WTC11 (cell line): ENCODE results near the gene CYP46A1. TPM values are rescaled to one million over a fixed set of nuclear protein-coding genes. Genes with fewer than 3 reads are reported as not detected.

Experiments used
- ATAC-seq: fragments of 200-7000 bp; cut with Tn5 transposase; 2 replicates; pipeline ENCODE4 v1.10.0; 2021; ENCODE audit warnings: mild to moderate bottlenecking, moderate library complexity
- CTCF ChIA-PET: fragments of 300-600 bp; sonication (Branson Sonifier 250); formaldehyde crosslinking; loops from one replicate; lab custom pipeline; 2021; ENCODE audit warnings: antibody characterized with exemption; lab: Charles Lee
- POLR2A ChIA-PET: fragments of 350-600 bp; sonication (Branson Sonifier 250); formaldehyde crosslinking; loops from one replicate; lab custom pipeline; 2021; ENCODE audit warnings: antibody characterized with exemption; lab: Charles Lee
- DNase-seq: peaks from one replicate; pipeline ENCODE4 v3.0.0; 2021; ENCODE audit warnings: low spot score
- H3K27ac Mint-ChIP-seq: 2 replicates; pipeline ENCODE4 v1.8.0; 2021; ENCODE audit warnings: mixed read lengths
- H3K27me3 Mint-ChIP-seq: 2 replicates; pipeline ENCODE4 v1.8.0; 2021; ENCODE audit warnings: low read depth, mild to moderate bottlenecking, moderate library complexity, mixed read lengths
- H3K36me3 Mint-ChIP-seq: 2 replicates; pipeline ENCODE4 v1.8.0; 2021; ENCODE audit warnings: mixed read lengths
- H3K4me1 Mint-ChIP-seq: 2 replicates; pipeline ENCODE4 v1.8.0; 2022; ENCODE audit warnings: mixed read lengths
- H3K4me3 Mint-ChIP-seq: 2 replicates; pipeline ENCODE4 v1.8.0; 2021; ENCODE audit warnings: mild to moderate bottlenecking, moderate library complexity, mixed read lengths
- H3K9me3 Mint-ChIP-seq: 2 replicates; pipeline ENCODE4 v1.8.0; 2021; ENCODE audit warnings: mixed read lengths
- AFF4 ChIP-seq: sonication (generic); formaldehyde crosslinking; IDR thresholded peaks from 2 replicates; pipeline ENCODE4 v1.8.1; 2023; ENCODE audit warnings: mild to moderate bottlenecking, missing genetic modification reagents, borderline replicate concordance
- ARID4B ChIP-seq: sonication (generic); formaldehyde crosslinking; IDR thresholded peaks from 2 replicates; pipeline ENCODE4 v1.8.0; 2023; ENCODE audit warnings: missing genetic modification reagents, mild to moderate bottlenecking, borderline replicate concordance
- ATF1 ChIP-seq: sonication (generic); formaldehyde crosslinking; IDR thresholded peaks from 2 replicates; pipeline ENCODE4 v1.8.1; 2023; ENCODE audit warnings: mild to moderate bottlenecking, moderate library complexity, missing genetic modification reagents
- CBFB ChIP-seq: sonication (generic); formaldehyde crosslinking; IDR thresholded peaks from 2 replicates; pipeline ENCODE4 v1.8.1; 2022; ENCODE audit warnings: mild to moderate bottlenecking, low read depth, missing genetic modification reagents
- CREM ChIP-seq: sonication (generic); formaldehyde crosslinking; IDR thresholded peaks from 2 replicates; pipeline ENCODE4 v1.8.1; 2022; ENCODE audit warnings: mild to moderate bottlenecking, missing genetic modification reagents, moderate library complexity
- ELF4 ChIP-seq: sonication (generic); formaldehyde crosslinking; IDR thresholded peaks from 2 replicates; pipeline ENCODE4 v1.8.1; 2022; ENCODE audit warnings: low read depth, mild to moderate bottlenecking, moderate library complexity, missing genetic modification reagents
- ERG ChIP-seq: fragments of 250-450 bp; sonication (Bioruptor Pico); IDR thresholded peaks from 2 replicates; pipeline ENCODE4 v1.8.0; 2021; ENCODE audit warnings: mild to moderate bottlenecking
- ETV6 ChIP-seq: sonication (generic); formaldehyde crosslinking; IDR thresholded peaks from 2 replicates; pipeline ENCODE4 v1.8.1; 2022; ENCODE audit warnings: mild to moderate bottlenecking, missing genetic modification reagents
- HMGA2 ChIP-seq: fragments of 250-450 bp; sonication (Bioruptor Pico); IDR thresholded peaks from 2 replicates; pipeline ENCODE4 v1.4.0; 2021; ENCODE audit warnings: mild to moderate bottlenecking, moderate library complexity
- MLX ChIP-seq: sonication (generic); formaldehyde crosslinking; IDR thresholded peaks from 2 replicates; pipeline ENCODE4 v1.8.1; 2023; ENCODE audit warnings: mild to moderate bottlenecking, missing genetic modification reagents, moderate library complexity
- NFE2L1 ChIP-seq: sonication (generic); formaldehyde crosslinking; IDR thresholded peaks from 2 replicates; pipeline ENCODE4 v1.8.1; 2023; ENCODE audit warnings: missing genetic modification reagents
- NR1H2 ChIP-seq: sonication (generic); formaldehyde crosslinking; IDR thresholded peaks from 2 replicates; pipeline ENCODE4 v1.9.0; 2021; ENCODE audit warnings: mild to moderate bottlenecking, moderate library complexity, missing genetic modification reagents
- OVOL2 ChIP-seq: fragments of 250-450 bp; sonication (Bioruptor Pico); IDR thresholded peaks from 2 replicates; pipeline ENCODE4 v1.9.0; 2021; ENCODE audit warnings: mild to moderate bottlenecking, borderline replicate concordance
- RORB ChIP-seq: fragments of 250-450 bp; sonication (Bioruptor Pico); IDR thresholded peaks from 2 replicates; pipeline ENCODE4 v1.9.0; 2021; ENCODE audit warnings: mild to moderate bottlenecking
- SP1 ChIP-seq: sonication (generic); formaldehyde crosslinking; conservative IDR thresholded peaks from 2 replicates; pipeline ENCODE4 v1.8.1; 2022; ENCODE audit warnings: missing genetic modification reagents
- TCF7 ChIP-seq: sonication (generic); formaldehyde crosslinking; IDR thresholded peaks from 2 replicates; pipeline ENCODE4 v1.8.0; 2022; ENCODE audit warnings: mild to moderate bottlenecking, low read depth, missing genetic modification reagents, moderate library complexity
- TEAD1 ChIP-seq: sonication (generic); formaldehyde crosslinking; IDR thresholded peaks from 2 replicates; pipeline ENCODE4 v1.8.0; 2022; ENCODE audit warnings: mild to moderate bottlenecking, missing genetic modification reagents
- ZNF317 ChIP-seq: sonication (generic); formaldehyde crosslinking; IDR thresholded peaks from 2 replicates; pipeline ENCODE4 v1.8.1; 2023; ENCODE audit warnings: low read depth, mild to moderate bottlenecking, moderate library complexity, missing genetic modification reagents, borderline replicate concordance
- ZNF425 ChIP-seq: fragments of 250-450 bp; sonication (Bioruptor Pico); conservative IDR thresholded peaks from 2 replicates; pipeline ENCODE4 v1.9.0; 2021; ENCODE audit warnings: mild to moderate bottlenecking
- total RNA-seq: library from RNA; stranded (reverse); gene quantifications from 3 replicates; pipeline ENCODE4 v1.2.3, GENCODE V29; 2021

Gene CYP46A1
- total RNA-seq, 1 experiment from 2014 or later = 0.77 TPM

- TF ChIP-seq AFF4 (CRISPR knock-in tag) (no peak), ELF4 (CRISPR knock-in tag) (no peak)
These were observed 56.3 kb downstream of the CYP46A1 start (continued) for GRCh38 chr14:99740411-99740810.

GRCh38 chr14:99741227-99741976, 57.3 kb downstream of the CYP46A1 start:
- H3K9me3 Mint-ChIP-seq = no peaks in the 10 kb centered on the region
- no peak for ATAC-seq
- ChIA-PET CTCF (interaction anchor here (2.8 kb wide), 1 partner anchor 11 kb away, joined by 17 read pairs; no protein-coding TSS in a partner anchor), POLR2A (interaction anchor here (0.6 kb wide), 1 partner anchor 87 kb away, joined by 6 read pairs; no protein-coding TSS in a partner anchor)
- no peak for DNase-seq
- peaks cover 26% of the 10 kb centered on the region for H3K4me1 Mint-ChIP-seq
- H3K36me3 Mint-ChIP-seq = no peaks in the 10 kb centered on the region
- no peak overlapping the region for H3K27ac Mint-ChIP-seq
- peaks cover 5% of the 10 kb centered on the region; the same call in 1 of the 2 replicates for H3K27me3 Mint-ChIP-seq
- H3K4me3 Mint-ChIP-seq = no peak overlapping the region
- TF ChIP-seq CBFB (CRISPR knock-in tag) (no peak), SP1 (no peak), ZNF317 (CRISPR knock-in tag) (no peak), ETV6 (CRISPR knock-in tag) (no peak), CREM (CRISPR knock-in tag) (no peak), TEAD1 (CRISPR knock-in tag) (no peak), NR1H2 (CRISPR knock-in tag) (no peak), OVOL2 (CRISPR knock-in tag) (no peak), TCF7 (CRISPR knock-in tag) (no peak), ARID4B (CRISPR knock-in tag) (no peak), ZNF425 (CRISPR knock-in tag) (no peak), RORB (CRISPR knock-in tag) (no peak), ERG (no peak), HMGA2 (CRISPR knock-in tag) (no peak), ATF1 (CRISPR knock-in tag) (no peak), NFE2L1 (no peak), MLX (CRISPR knock-in tag) (no peak)
- TF ChIP-seq, all 79 proteins: peak for 0
